Retina (tissue), 1 donor: Measurements from ENCODE around the gene PLPP7.

Experiments used
- DNase-seq: peaks from one replicate; pipeline ENCODE4 v3.0.0-alpha.2; 2016

The PLPP7 gene

DNA sequence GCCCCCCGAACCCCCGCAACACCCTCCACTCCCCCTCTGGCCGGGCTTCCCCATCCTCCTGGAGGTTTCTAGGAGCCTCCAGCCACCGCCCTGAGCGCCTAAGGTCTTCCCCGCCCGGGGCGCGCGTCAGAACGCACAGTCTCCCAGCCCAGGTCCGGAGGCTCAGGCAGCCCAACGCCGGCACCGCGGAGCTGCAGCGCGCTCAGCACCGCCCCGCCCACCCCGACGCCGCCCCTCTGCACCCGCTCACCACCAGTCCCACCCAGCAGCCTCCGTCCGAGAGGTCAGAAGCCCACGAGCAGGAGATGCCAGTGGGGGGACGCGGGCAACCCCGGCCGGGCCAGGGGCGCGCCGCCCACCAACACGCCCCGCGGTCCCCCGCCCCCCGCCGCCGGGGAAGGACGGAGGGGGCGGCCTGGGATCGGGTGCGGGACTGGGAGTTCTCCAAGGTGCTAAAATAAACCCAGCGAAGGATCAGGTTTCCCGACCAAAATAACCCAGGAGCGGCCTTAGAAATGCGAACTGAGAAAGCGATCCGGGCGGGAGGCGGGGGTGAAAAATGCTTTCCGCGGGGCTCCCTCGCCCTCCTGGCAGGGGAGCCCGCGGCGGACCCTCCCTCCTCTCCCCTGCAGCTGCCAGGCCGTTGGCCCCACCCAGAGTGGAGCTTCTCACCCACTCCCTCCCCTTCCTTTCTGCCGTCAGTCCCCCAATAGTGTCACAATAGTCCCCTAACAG, 6.7 kb upstream of the PLPP7 start:
- DNase-seq, result peak; percentile 52

- DNase-seq, result no peak
Observed at GRCh38 chr9:131284856-131285255, 4.7 kb upstream of the PLPP7 start.

DNA sequence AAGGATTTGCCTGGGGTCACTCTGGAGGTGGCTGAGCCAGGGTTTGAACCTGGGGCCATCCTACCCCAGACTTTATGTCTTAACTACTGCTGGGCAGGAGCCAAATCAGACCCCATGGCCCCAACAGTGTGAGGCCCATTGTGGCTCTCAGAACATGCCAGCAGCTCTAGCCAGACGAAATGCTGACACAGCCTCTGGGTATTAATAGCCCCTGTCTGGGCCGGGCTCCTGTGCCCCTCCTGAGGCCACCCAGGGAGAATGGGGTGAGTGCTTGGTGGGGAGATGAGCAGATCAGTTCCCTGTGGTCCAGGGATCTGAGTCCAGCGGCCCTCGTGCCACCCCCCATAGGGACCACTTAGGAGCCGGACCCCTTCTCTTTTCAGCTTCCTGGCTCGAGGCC, 2.2 kb upstream of the PLPP7 start:
- no peak for DNase-seq

DNA sequence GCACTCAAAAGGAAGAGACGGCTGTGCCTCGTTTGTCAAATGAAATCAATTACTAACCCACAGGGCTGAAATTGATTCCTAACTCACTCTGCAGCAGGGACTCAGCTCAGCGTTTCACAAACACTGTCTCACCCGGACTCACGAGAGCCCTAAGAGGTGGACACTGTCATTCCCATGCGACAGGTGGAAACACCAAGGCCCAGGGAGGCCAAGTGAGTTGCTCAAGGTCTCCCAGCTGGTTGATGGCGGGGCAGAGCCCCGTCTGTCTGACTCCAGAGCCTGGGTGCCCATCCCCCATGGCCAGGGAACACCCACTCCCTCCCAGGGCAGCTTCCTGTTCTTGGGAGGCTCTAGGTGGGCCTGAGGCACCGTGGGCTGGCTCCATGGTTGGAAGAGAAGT, 1.3 kb upstream of the PLPP7 start:
- DNase-seq, result no peak

GRCh38 chr9:131290036-131290766, 678 bp downstream of the PLPP7 start:
- DNase-seq, result peak; percentile 56

DNA sequence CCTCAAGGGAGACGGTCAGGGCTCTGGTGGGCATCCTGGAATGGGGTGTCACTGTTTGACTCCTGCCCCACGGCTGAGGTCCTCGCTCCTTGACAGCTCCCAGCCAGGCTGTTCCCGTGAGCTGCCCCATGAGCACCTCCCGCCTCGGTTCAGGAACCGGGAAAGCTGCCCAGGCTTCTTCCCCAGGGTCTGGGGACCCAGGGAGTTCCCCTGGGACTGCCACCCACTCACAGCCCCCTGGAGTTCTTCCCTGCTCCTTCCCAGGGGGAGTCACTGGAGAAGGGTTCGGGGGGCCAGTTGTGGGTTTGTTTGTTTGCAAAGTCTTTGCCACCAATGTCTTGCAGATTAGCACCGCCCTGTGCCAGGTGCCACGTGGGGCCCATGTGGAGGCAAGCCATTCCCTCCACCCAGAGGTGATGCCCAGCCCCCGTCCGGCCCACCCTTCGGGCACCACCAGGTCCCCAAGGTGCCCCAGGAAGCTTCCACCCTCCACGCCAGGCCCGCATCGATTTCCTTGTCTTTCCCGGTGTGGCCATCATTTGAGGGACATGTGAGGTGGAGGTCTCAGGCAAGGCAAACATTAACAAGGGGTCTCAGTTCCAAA, 1.3 kb downstream of the PLPP7 start:
- no peak for DNase-seq

DNA sequence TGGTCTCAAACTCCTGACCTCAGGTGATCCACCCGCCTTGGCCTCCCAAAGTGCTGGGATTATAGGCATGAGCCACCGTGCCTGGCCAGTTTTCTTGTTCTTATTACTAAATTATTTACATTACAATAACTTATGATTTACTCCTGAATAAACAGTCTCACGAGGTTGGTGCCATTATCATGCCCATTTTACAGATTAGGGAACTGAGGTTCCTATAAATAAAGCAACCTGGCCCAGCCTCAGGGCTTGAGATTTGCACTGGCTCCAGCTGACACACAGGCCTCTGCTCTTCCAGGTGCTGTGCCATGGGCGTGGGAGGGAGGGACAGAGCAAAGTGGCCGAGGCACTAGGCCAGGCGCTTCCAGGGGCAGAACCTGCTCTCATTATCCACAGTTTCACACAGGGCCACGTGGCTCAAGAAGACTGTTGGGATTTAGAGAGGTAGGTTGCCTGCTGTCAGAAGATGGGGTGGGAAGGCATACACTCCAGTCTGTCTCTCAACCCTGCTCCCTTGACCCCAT, 2.3 kb downstream of the PLPP7 start:
- DNase-seq, result no peak

DNA sequence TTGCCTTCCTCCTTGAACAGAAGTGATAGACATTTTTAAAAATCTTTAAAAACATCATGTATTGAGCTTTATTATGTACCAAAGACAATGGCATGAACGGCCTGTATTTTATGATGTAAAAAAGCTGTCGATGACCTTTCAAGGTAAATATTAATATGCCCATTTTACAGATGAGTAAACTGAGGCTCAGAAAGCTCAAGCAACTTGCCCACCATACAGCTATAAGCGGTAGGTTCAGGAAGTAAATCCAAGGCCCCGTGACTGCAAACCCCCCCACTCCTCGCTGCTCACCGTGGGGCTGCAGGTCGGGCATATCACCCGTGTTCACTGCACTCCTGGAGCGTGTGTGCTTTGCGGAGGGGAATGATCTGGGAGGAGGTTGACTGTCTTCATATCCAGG, 3.4 kb downstream of the PLPP7 start:
- no peak for DNase-seq

GRCh38 chr9:131296460-131296859, 6.9 kb downstream of the PLPP7 start:
- DNase-seq, result no peak

- DNase-seq, result peak; percentile 13
Observed at GRCh38 chr9:131296906-131297500, 7.5 kb downstream of the PLPP7 start.

- no peak for DNase-seq
Observed at GRCh38 chr9:131297903-131298302, 8.4 kb downstream of the PLPP7 start.

DNA sequence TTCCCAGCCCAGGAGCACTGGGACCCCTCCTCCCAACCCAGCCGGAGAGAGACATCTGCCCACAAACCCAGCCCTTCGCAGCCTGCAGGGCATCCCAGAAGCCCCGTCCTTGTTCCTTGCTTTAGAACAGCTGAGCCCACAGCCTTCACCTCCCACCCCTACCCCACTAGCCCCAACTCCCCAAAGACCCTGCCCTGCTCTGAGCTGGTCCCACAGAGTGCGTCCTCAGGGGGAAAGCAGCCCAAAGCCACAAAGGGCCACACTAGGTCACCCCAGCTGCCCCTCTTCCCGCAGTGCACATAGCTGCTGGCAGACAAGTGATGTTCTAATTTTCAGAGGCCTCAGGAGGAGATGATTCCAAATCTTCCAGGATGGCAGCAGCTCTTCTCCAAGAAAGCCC, 8.8 kb downstream of the PLPP7 start:
- no peak for DNase-seq

- no peak for DNase-seq
Observed at GRCh38 chr9:131298816-131299215, 9.3 kb downstream of the PLPP7 start.

DNA sequence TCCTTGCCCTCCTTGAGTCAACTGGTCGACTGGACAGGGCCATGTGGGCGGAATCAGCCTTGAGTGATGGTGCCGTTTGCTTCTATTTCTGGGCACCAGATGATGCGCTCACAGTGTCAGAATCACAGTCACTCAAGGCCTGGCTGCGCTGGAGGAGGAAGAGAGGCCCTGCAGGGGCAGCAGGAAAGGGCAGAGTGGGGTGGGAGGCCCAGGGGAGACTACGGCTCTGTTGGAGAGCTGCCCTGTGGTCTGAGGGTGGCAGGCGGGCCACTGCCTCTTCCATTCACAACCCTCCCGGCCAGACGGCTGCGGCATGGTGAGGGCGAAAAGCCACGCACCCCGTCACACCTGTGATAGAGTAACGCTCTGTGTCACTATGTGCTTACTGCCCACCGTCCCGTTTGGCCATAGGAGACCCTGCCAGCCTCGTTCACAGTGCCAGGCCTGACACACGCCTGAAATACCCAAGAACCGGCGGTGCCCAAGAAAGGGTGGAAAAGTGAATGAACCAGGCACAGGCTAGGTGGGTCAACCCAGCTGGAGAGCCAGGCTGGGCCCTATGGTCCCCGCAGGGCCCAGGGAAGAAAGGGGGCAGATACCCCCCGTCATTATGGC, 9.9 kb downstream of the PLPP7 start:
- DNase-seq, result no peak

DNA sequence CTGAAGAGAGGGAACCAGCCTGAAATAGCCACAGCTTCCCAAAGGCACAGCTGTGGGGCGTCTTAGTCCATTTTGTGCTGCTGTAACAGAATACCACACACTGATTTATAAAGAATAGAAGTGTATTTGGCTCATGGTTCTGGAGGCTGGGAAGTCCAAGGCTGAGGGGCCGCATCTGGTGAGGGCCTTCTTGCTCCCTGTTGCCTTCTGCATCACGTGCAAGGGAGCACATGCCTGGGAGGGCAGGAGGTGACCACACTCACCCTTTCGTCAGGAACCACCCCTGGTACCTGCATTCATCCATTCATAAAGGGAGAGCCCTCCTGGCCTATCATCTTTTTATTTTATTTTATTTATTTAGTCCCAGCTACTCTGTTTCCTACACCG, 10.4 kb downstream of the PLPP7 start:
- no peak for DNase-seq

- DNase-seq, result no peak
Observed at GRCh38 chr9:131300444-131300843, 10.9 kb downstream of the PLPP7 start.

GRCh38 chr9:131302244-131303075, 12.9 kb downstream of the PLPP7 start:
- DNase-seq, result no peak

- no peak for DNase-seq
Observed at GRCh38 chr9:131303381-131304321, 14.1 kb downstream of the PLPP7 start.

DNA sequence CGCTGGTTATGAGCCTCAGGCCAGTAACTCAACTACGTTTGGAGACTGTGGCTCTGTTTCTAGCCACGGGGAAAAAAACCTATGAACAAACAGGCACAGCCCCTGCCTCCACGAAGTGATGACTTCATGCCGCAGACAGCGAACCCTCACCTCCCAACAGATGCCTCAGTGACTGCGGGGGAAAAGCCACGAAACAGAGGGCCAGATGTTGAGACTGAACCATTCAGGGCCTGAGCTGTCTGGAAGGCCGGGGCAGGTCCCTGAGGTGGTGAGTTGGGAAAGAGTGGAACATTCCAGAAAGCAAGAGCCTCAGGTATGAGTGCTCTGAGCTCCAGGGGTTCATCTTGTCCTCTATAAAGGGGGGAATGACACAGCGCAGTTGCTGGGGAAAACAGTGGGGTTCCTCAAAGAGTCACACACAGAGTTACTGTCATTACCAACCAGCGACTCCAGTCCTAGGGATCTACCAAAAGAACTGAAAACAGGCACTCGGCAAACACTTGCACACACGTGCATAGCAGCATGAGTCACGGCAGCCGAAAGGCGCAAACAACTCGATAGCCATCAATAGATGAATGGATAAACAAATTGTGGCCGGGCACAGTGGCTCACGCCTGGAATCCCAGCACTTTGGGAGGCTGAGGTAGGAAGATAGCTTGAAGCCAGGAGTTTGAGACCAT, 15.3 kb downstream of the PLPP7 start:
- DNase-seq, result no peak

DNA sequence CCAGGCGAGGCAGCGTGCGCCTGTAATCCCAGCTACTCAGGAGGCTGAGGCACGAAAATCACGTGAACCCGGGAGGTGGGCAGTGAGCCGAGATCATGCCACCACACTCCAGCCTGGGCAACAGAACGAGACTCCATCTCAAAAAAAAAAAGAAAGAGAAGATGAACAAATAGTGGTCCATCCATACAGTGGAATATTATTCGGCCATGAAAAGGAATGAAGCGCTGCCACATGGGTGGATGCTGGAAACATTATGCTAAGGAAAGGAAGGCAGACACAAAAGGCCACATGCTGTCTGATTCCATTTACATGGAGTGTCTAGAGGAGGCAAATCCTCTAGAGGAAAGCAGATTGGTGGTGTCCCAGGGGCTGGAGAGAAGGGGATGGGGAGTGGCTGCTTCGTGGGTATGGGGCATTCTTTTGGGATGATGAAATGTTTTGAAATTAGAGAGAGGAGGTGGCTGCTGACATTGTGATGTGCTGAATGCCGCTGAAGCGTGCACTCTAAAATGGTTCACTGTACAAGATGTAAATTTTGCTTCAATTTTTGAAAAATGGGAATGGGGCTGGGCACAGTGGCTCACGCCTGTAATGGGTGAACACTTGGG, 17.0 kb downstream of the PLPP7 start:
- DNase-seq, result no peak
